Measurements from ENCODE around the gene UGT2B10. TPM values are rescaled to one million over a fixed set of nuclear protein-coding genes. Genes with fewer than 3 reads are reported as not detected.
"Not testable (repeated sequence)": the region's sequence is repeated elsewhere in the genome, so short reads cannot be mapped to it uniquely, and the experiment has no call there.

The UGT2B10 gene
- total RNA-seq, 4 donors from 2014 or later: not detected

- Histone ChIP-seq H3K36me3 (no peaks in the 10 kb centered on the region), H3K27me3 (no peaks in the 10 kb centered on the region), H3K9me3 (peaks cover 4% of the 10 kb centered on the region), H3K27ac (no peak overlapping the region), H3K4me3 (no peak overlapping the region), H3K4me1 (no peaks in the 10 kb centered on the region)
- WGBS: 47% methylated on average over 2 of the region's 2 CpGs
- TF ChIP-seq, protein P1, sequence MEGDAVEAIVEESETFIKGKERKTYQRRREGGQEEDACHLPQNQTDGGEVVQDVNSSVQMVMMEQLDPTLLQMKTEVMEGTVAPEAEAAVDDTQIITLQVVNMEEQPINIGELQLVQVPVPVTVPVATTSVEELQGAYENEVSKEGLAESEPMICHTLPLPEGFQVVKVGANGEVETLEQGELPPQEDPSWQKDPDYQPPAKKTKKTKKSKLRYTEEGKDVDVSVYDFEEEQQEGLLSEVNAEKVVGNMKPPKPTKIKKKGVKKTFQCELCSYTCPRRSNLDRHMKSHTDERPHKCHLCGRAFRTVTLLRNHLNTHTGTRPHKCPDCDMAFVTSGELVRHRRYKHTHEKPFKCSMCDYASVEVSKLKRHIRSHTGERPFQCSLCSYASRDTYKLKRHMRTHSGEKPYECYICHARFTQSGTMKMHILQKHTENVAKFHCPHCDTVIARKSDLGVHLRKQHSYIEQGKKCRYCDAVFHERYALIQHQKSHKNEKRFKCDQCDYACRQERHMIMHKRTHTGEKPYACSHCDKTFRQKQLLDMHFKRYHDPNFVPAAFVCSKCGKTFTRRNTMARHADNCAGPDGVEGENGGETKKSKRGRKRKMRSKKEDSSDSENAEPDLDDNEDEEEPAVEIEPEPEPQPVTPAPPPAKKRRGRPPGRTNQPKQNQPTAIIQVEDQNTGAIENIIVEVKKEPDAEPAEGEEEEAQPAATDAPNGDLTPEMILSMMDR (IDR thresholded peaks at IDR 0.05): no peak
- TF ChIP-seq POLR2A (IDR thresholded peaks at IDR 0.05): no peak
- TF ChIP-seq POLR2AphosphoS5 (IDR thresholded peaks at IDR 0.05): no peak
- no peak for DNase-seq (ENCODE audit: low spot score in 2 of 2)
Measured at GRCh38 chr4:68808060-68808459, 7.7 kb upstream of the UGT2B10 start.

GRCh38 chr4:68810919-68811318 is 4.9 kb upstream of the UGT2B10 start:
- WGBS: 87% methylated on average over 2 of the region's 2 CpGs

GRCh38 chr4:68816410-68817265 is 844 bp downstream of the UGT2B10 start:
- not testable (repeated sequence) for H3K9me3 ChIP-seq; DNase-seq (ENCODE audit: low spot score in 2 of 2); H3K4me1 ChIP-seq; H3K27me3 ChIP-seq; H3K36me3 ChIP-seq; H3K27ac ChIP-seq; H3K4me3 ChIP-seq
- 57% methylated on average over 5 of the region's 5 CpGs for WGBS

More at GRCh38 chr4:68810919-68811318, 4.9 kb upstream of the UGT2B10 start:
- H3K9me3 ChIP-seq: peaks cover 4% of the 10 kb centered on the region
- H3K27me3 ChIP-seq: no peaks in the 10 kb centered on the region
- H3K27ac ChIP-seq: no peak overlapping the region
- H3K36me3 ChIP-seq: no peaks in the 10 kb centered on the region
- no peak for DNase-seq (ENCODE audit: low spot score in 2 of 2)
- H3K4me1 ChIP-seq: no peaks in the 10 kb centered on the region
- H3K4me3 ChIP-seq: no peak overlapping the region
- TF ChIP-seq POLR2AphosphoS5 (IDR thresholded peaks at IDR 0.05) (no peak), POLR2A (IDR thresholded peaks at IDR 0.05) (no peak)
- TF ChIP-seq, protein P1 (IDR thresholded peaks at IDR 0.05): no peak

- Histone ChIP-seq H3K36me3 (no peaks in the 10 kb centered on the region), H3K4me1 (no peaks in the 10 kb centered on the region), H3K4me3 (no peak overlapping the region), H3K27ac (no peak overlapping the region), H3K9me3 (no peaks in the 10 kb centered on the region), H3K27me3 (no peaks in the 10 kb centered on the region)
- no peak for TF ChIP-seq POLR2AphosphoS5 (IDR thresholded peaks at IDR 0.05)
- no peak for TF ChIP-seq EP300 (IDR thresholded peaks at IDR 0.05)
- TF ChIP-seq, protein P1 (IDR thresholded peaks at IDR 0.05): no peak
- TF ChIP-seq POLR2A (IDR thresholded peaks at IDR 0.05): no peak
- DNase-seq (ENCODE audit: low spot score in 2 of 2): no peak
- 88% methylated on average over 2 of the region's 2 CpGs for WGBS
Measured at GRCh38 chr4:68817386-68817785, 1.6 kb downstream of the UGT2B10 start.

- H3K27me3 ChIP-seq; H3K4me3 ChIP-seq; H3K27ac ChIP-seq; H3K4me1 ChIP-seq; H3K36me3 ChIP-seq; DNase-seq (ENCODE audit: low spot score in 2 of 2); H3K9me3 ChIP-seq: not testable (repeated sequence)
- 67% methylated on average over 3 of the region's 3 CpGs for WGBS
Measured at GRCh38 chr4:68818030-68818462, 2.3 kb downstream of the UGT2B10 start.

- no peak for DNase-seq (ENCODE audit: low spot score in 2 of 2)
- H3K4me1 ChIP-seq: no peaks in the 10 kb centered on the region
- no peaks in the 10 kb centered on the region for H3K27me3 ChIP-seq
- H3K4me3 ChIP-seq: no peak overlapping the region
- no peaks in the 10 kb centered on the region for H3K9me3 ChIP-seq
- H3K36me3 ChIP-seq: no peaks in the 10 kb centered on the region
- TF ChIP-seq POLR2A (IDR thresholded peaks at IDR 0.05) (no peak), EP300 (IDR thresholded peaks at IDR 0.05) (no peak), POLR2AphosphoS5 (IDR thresholded peaks at IDR 0.05) (no peak)
- TF ChIP-seq, protein P1 (IDR thresholded peaks at IDR 0.05): no peak
- H3K27ac ChIP-seq: no peak overlapping the region
Measured at GRCh38 chr4:68831642-68832041, 15.8 kb downstream of the UGT2B10 start.
